Measurements from ENCODE around the gene FGF4. TPM values are rescaled to one million over a fixed set of nuclear protein-coding genes. Genes with fewer than 3 reads are reported as not detected.

The FGF4 gene
- total and polyA plus RNA-seq, 8 donors = not detected

- Histone ChIP-seq H3K27me3 (no peaks in the 10 kb centered on the region), H3K4me1 (no peaks in the 10 kb centered on the region), H3K9me3 (no peaks in the 10 kb centered on the region), H3K4me3 (no peak overlapping the region), H3K36me3 (no peaks in the 10 kb centered on the region), H3K27ac (no peak overlapping the region)
- no peak for FAIRE-seq
- no peak for ATAC-seq
- no peak for TF ChIP-seq CTCF (IDR thresholded peaks at IDR 0.05)
- no peak for DNase-seq
- intact Hi-C loops (cut with DNase I) = no loop called here
- 60 to 65% methylated on average over 11 of the region's 11 CpGs for WGBS, 2 donors
Measured at GRCh38 chr11:69731110-69731509, 44.0 kb downstream of the FGF4 start.

GRCh38 chr11:69730500-69730899, 44.6 kb downstream of the FGF4 start:
- Histone ChIP-seq H3K27ac (no peak overlapping the region), H3K4me1 (no peaks in the 10 kb centered on the region), H3K4me3 (no peak overlapping the region), H3K36me3 (no peaks in the 10 kb centered on the region), H3K27me3 (no peaks in the 10 kb centered on the region), H3K9me3 (no peaks in the 10 kb centered on the region)
- 60 to 73% methylated on average over 8 of the region's 8 CpGs for WGBS, 2 donors
- TF ChIP-seq CTCF (IDR thresholded peaks at IDR 0.05) = no peak
- ATAC-seq (no peak), FAIRE-seq (no peak), DNase-seq (no peak)
- intact Hi-C loops (cut with DNase I) = no loop called here

GRCh38 chr11:69729252-69729651, 45.9 kb downstream of the FGF4 start:
- no peaks in the 10 kb centered on the region for H3K9me3 ChIP-seq
- no peaks in the 10 kb centered on the region for H3K27me3 ChIP-seq
- WGBS, 2 donors = 62 to 73% methylated on average over 9 of the region's 9 CpGs

GRCh38 chr11:69727266-69727665, 47.9 kb downstream of the FGF4 start:
- no peak for TF ChIP-seq CTCF (IDR thresholded peaks at IDR 0.05)
- Histone ChIP-seq H3K4me1 (no peaks in the 10 kb centered on the region), H3K9me3 (no peaks in the 10 kb centered on the region), H3K27ac (no peak overlapping the region), H3K36me3 (no peaks in the 10 kb centered on the region), H3K4me3 (no peak overlapping the region), H3K27me3 (no peaks in the 10 kb centered on the region)
- ATAC-seq = no peak
- DNase-seq = no peak
- intact Hi-C loops (cut with DNase I) = no loop called here
- no peak for FAIRE-seq
- WGBS, 2 donors = 66 to 74% methylated on average over 10 of the region's 10 CpGs

More at GRCh38 chr11:69729252-69729651, 45.9 kb downstream of the FGF4 start:
- no peaks in the 10 kb centered on the region for H3K36me3 ChIP-seq
- TF ChIP-seq CTCF (IDR thresholded peaks at IDR 0.05) = no peak
- FAIRE-seq = no peak
- intact Hi-C loops (cut with DNase I) = no loop called here
- DNase-seq = no peak
- no peak for ATAC-seq
- no peak overlapping the region for H3K27ac ChIP-seq
- H3K4me3 ChIP-seq = no peak overlapping the region
- H3K4me1 ChIP-seq = no peaks in the 10 kb centered on the region

- H3K4me1 ChIP-seq = no peaks in the 10 kb centered on the region
- DNase-seq (no peak), ATAC-seq (no peak), FAIRE-seq (no peak)
- WGBS, 2 donors = 50 to 59% methylated on average over 18 of the region's 18 CpGs
- H3K27me3 ChIP-seq = no peaks in the 10 kb centered on the region
- no peaks in the 10 kb centered on the region for H3K9me3 ChIP-seq
- TF ChIP-seq CTCF (IDR thresholded peaks at IDR 0.05) = no peak
- H3K4me3 ChIP-seq = no peak overlapping the region
- H3K27ac ChIP-seq = no peak overlapping the region
- H3K36me3 ChIP-seq = no peaks in the 10 kb centered on the region
- intact Hi-C loops (cut with DNase I) = no loop called here
Measured at GRCh38 chr11:69726481-69726880, 48.7 kb downstream of the FGF4 start.
